Vagina (tissue), 2 donors: ENCODE measurements around the gene CDKL5. TPM values are rescaled to one million over a fixed set of nuclear protein-coding genes. Genes with fewer than 3 reads are reported as not detected.

Experiments used
- DNase-seq, 2 donors: peaks; one replicate each; pipeline ENCODE4 v3.0.0-alpha.2; 2017; ENCODE audit errors: extremely low spot score in 2 of 2
- H3K27ac ChIP-seq: fragments of 200-600 bp; sonication (generic); one replicate; pipeline ENCODE4 v1.5.1; 2019
- H3K27me3 ChIP-seq: fragments of 200-600 bp; sonication (generic); one replicate; pipeline ENCODE4 v1.5.1; 2019
- H3K36me3 ChIP-seq, 2 donors: fragments of 200-600 bp; sonication (generic); one replicate each; pipeline ENCODE4 v1.5.1; 2017 to 2019
- H3K4me1 ChIP-seq: fragments of 200-600 bp; sonication (generic); one replicate; pipeline ENCODE4 v1.5.1; 2019
- H3K4me3 ChIP-seq, 2 donors: fragments of 200-600 bp; sonication (generic); 1 replicate in 1 of 2; 2 replicates in 1 of 2; pipeline ENCODE4 v1.5.1; 2016 to 2019
- H3K9me3 ChIP-seq: fragments of 200-600 bp; sonication (generic); one replicate; pipeline ENCODE4 v1.5.1; 2019
- CTCF ChIP-seq, 3 experiments: fragments of 450-650 bp in 2 of 3; fragments of 200-600 bp in 1 of 3; sonication (generic) in 1 of 3; IDR thresholded peaks; one replicate each; pipeline ENCODE4 v1.5.1; 2017 to 2019; ENCODE audit warnings: antibody characterized with exemption in 3 of 3, mild to moderate bottlenecking in 2 of 3, moderate library complexity in 2 of 3
- POLR2A ChIP-seq, 2 donors: fragments of 450-650 bp; IDR thresholded peaks; one replicate each; pipeline ENCODE4 v1.6.1; 2017; ENCODE audit warnings: antibody characterized with exemption in 2 of 2, mild to moderate bottlenecking in 2 of 2, moderate library complexity in 2 of 2
- POLR2AphosphoS5 ChIP-seq, 2 donors: sonication (generic); formaldehyde crosslinking; IDR thresholded peaks; one replicate each; pipeline ENCODE4 v1.9.0; 2017; ENCODE audit warnings: antibody characterized with exemption in 2 of 2, mild to moderate bottlenecking in 2 of 2, low read depth in 1 of 2; ENCODE audit not compliant: insufficient read depth in 1 of 2
- intact Hi-C: fragments of 100-400 bp; cut with DNase I; formaldehyde crosslinking; loops from one replicate; pipeline ENCODE4 v1.15.1; 2023
- total RNA-seq: library from RNA; depleted of rRNA; stranded (reverse); fragments of >200 nt; gene quantifications from one replicate; pipeline ENCODE4 v1.2.3, GENCODE V29; 2016

Gene CDKL5
- total RNA-seq, 1 donor from 2014 or later, result 9.1 TPM

DNA sequence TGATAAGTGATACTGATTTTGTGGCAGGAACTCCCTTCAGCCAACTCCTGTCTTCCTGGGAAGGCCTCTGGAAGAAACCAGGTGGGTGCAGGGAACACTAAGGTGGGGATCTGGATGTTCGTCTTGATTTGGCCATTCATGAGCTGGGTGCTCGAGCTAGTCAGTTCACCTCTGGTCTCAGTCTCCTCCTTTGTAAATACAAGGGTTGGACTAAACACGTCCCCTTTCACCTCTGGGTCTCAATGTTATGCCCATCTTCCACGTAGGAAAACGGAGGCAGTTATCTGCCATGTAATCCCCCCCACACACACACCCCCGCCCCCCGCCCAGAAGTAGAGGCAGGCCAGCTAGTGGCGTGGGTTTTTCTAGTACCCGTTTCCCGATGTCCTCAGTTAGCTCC is 250.6 kb downstream of the CDKL5 start:
- Histone ChIP-seq H3K4me3 (no peak overlapping the region), H3K36me3 (no peaks in the 10 kb centered on the region), H3K4me1 (no peaks in the 10 kb centered on the region), H3K27me3 (no peaks in the 10 kb centered on the region), H3K9me3 (no peaks in the 10 kb centered on the region), H3K27ac (no peak overlapping the region)
- intact Hi-C loops, result no loop called here
- no peak for TF ChIP-seq CTCF (IDR thresholded peaks at IDR 0.05)
- no peak for TF ChIP-seq POLR2AphosphoS5 (IDR thresholded peaks at IDR 0.05; ENCODE audit: insufficient read depth in 1 of 2, low read depth in 1 of 2)
- TF ChIP-seq POLR2A (IDR thresholded peaks at IDR 0.05), result no peak
- no peak for DNase-seq

DNA sequence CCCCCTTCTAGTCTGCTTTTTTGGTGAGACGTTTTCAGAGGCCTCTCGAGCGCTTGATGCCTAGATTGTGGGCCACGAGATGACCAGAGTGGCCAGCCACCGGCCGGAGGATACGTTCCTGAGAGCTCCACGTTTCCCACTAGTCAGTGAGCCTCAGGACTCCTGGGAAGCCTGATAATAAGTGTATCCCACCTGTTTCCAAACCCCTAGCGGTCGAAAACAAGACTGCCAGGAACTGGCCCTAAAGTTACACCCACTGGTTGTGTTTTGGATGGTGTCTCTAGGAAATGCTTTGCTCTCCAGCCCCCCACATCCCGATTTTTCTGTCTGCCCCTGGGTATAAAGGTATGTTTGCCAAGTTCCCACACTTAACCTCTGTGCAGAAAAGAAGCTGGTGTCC is 251.1 kb downstream of the CDKL5 start:
- Histone ChIP-seq H3K36me3 (no peaks in the 10 kb centered on the region), H3K4me3 (no peak overlapping the region), H3K4me1 (no peaks in the 10 kb centered on the region), H3K27me3 (no peaks in the 10 kb centered on the region), H3K9me3 (no peaks in the 10 kb centered on the region), H3K27ac (no peak overlapping the region)
- no peak for TF ChIP-seq POLR2A (IDR thresholded peaks at IDR 0.05)
- no peak for TF ChIP-seq CTCF (IDR thresholded peaks at IDR 0.05)
- no peak for TF ChIP-seq POLR2AphosphoS5 (IDR thresholded peaks at IDR 0.05; ENCODE audit: insufficient read depth in 1 of 2, low read depth in 1 of 2)
- DNase-seq, result no peak
- intact Hi-C loops, result no loop called here

DNA sequence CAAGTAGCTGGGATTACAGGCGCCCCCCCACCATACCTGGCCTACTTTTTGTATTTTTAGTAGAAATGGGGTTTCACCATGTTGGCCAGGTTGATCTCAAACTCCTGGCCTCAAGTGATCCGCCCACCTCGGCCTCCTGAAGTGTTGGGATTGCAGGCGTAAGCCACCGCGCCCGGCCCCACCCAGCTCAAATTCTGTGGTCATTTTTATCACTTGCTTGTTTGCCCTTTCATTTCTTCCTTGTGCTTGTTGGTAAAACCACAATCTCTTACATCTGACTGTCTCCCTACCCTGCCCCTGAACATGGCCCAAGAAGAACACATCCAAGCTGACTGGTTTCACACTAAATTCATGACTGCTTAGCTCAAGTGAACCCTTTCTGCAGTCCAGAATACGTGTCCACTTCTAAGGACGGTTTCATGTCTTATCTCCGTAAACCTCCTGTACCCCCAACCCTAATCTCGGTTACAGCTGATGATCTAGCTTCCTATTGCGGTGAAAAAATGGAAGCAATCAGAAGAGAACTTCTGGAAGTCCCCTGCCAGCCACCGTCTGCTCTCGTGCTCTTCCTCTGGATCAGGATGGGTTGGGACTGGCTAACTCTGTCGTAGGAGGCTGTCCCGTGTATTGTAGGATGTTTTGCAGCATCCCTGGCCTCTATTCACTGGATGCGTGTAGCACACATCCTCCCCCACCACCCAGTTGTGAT is 251.9 kb downstream of the CDKL5 start:
- Histone ChIP-seq H3K27me3 (no peaks in the 10 kb centered on the region), H3K4me3 (no peak overlapping the region), H3K27ac (no peak overlapping the region), H3K9me3 (no peaks in the 10 kb centered on the region), H3K4me1 (no peaks in the 10 kb centered on the region), H3K36me3 (no peaks in the 10 kb centered on the region)
- no peak for DNase-seq
- intact Hi-C loops, result no loop called here
- TF ChIP-seq CTCF (IDR thresholded peaks at IDR 0.05) (no peak), POLR2AphosphoS5 (IDR thresholded peaks at IDR 0.05; ENCODE audit: insufficient read depth in 1 of 2, low read depth in 1 of 2) (no peak), POLR2A (IDR thresholded peaks at IDR 0.05) (no peak)

- H3K27me3 ChIP-seq, result no peaks in the 10 kb centered on the region
- H3K27ac ChIP-seq, result no peak overlapping the region
- TF ChIP-seq CTCF (IDR thresholded peaks at IDR 0.05), result no peak
- TF ChIP-seq POLR2AphosphoS5 (IDR thresholded peaks at IDR 0.05; ENCODE audit: insufficient read depth in 1 of 2, low read depth in 1 of 2), result no peak
- no peak for TF ChIP-seq POLR2A (IDR thresholded peaks at IDR 0.05)
- no peak overlapping the region for H3K4me3 ChIP-seq
- no peaks in the 10 kb centered on the region for H3K4me1 ChIP-seq
- intact Hi-C loops, result no loop called here
- H3K9me3 ChIP-seq, result no peaks in the 10 kb centered on the region
- no peak for DNase-seq
- H3K36me3 ChIP-seq, result no peaks in the 10 kb centered on the region
These were observed 256.6 kb downstream of the CDKL5 start for GRCh38 chrX:18681996-18682395.

- DNase-seq, result no peak
- Histone ChIP-seq H3K9me3 (no peaks in the 10 kb centered on the region), H3K36me3 (no peaks in the 10 kb centered on the region), H3K4me3 (no peak overlapping the region), H3K27ac (no peak overlapping the region), H3K4me1 (no peaks in the 10 kb centered on the region), H3K27me3 (no peaks in the 10 kb centered on the region)
- no peak for TF ChIP-seq POLR2A (IDR thresholded peaks at IDR 0.05)
- no peak for TF ChIP-seq CTCF (IDR thresholded peaks at IDR 0.05)
- TF ChIP-seq POLR2AphosphoS5 (IDR thresholded peaks at IDR 0.05; ENCODE audit: insufficient read depth in 1 of 2, low read depth in 1 of 2), result no peak
- intact Hi-C loops, result no loop called here
These were observed 257.6 kb downstream of the CDKL5 start for GRCh38 chrX:18682979-18683387.
